Ovary (tissue), 3 donors: Measurements from ENCODE around the gene TSPAN8.

Experiments used
- CTCF ChIP-seq, 3 donors: fragments of 450-650 bp in 2 of 3; fragments of 200-600 bp in 1 of 3; IDR thresholded peaks; one replicate each; pipeline versions ENCODE4 v1.5.1 to v1.8.0; 2016 to 2022; ENCODE audit warnings: antibody characterized with exemption in 3 of 3, mild to moderate bottlenecking in 1 of 3
- EP300 ChIP-seq: sonication (generic); formaldehyde crosslinking; IDR thresholded peaks from one replicate; pipeline ENCODE4 v1.6.1; 2017; ENCODE audit warnings: antibody characterized with exemption
- POLR2A ChIP-seq: fragments of 450-650 bp; IDR thresholded peaks from one replicate; pipeline ENCODE4 v1.6.1; 2017; ENCODE audit warnings: antibody characterized with exemption, mild to moderate bottlenecking, moderate library complexity
- donor health status: DM: no; HTN: no; CAD: no.

- no peak for TF ChIP-seq CTCF (IDR thresholded peaks at IDR 0.05)
- TF ChIP-seq EP300: no peak
- no peak for TF ChIP-seq POLR2A
Observed at GRCh38 chr12:71195338-71195896, 37.6 kb upstream of the TSPAN8 start.
